Femur (tissue), 1 donor: ENCODE data around the gene ELOF1.

Experiments
- DNase-seq: peaks from one replicate; pipeline ENCODE4 v3.0.0-alpha.2; 2017

ELOF1 gene

DNA sequence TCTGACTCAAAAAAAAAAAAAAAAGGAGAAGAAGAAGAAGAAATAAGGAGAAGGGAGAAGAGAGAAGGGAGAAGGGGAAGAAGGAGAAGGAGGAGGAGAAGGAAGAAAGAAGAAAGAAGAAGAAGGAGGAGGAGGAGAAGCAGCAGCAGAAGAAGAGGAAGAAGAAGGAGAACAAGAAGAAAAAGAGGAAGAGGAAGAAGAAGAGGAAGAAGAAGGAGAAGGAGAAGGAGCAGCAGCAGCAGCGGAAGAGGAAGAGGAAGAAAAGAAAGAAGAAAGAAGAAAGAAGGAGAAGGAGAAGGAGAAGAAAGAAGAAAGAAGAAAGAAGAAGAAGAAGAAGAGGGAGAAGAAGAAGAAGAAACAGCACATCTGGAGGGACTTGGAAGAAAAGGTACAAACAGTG is 24.5 kb downstream of the ELOF1 start:
- no peak for DNase-seq

DNA sequence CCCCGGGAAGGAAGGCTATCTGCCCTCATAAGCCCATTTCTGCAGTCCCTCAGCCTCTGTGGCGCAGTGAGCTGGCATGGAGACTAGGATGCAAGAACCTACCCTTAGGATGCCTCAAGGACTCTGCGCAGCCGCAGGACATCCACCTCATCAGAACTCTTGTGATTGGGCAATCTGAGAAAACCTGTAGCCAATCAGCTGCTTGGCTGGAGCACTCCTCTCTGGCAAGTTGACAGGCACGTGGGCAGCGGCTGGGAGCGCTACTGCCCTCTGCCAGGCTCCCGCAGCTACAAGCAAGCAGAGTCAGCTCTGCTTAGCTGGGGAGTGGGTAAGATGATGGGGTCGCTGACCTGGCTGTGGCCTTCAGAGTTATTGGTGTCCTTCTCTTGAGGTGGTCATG is 28.6 kb downstream of the ELOF1 start:
- peak; percentile 80 for DNase-seq

DNA sequence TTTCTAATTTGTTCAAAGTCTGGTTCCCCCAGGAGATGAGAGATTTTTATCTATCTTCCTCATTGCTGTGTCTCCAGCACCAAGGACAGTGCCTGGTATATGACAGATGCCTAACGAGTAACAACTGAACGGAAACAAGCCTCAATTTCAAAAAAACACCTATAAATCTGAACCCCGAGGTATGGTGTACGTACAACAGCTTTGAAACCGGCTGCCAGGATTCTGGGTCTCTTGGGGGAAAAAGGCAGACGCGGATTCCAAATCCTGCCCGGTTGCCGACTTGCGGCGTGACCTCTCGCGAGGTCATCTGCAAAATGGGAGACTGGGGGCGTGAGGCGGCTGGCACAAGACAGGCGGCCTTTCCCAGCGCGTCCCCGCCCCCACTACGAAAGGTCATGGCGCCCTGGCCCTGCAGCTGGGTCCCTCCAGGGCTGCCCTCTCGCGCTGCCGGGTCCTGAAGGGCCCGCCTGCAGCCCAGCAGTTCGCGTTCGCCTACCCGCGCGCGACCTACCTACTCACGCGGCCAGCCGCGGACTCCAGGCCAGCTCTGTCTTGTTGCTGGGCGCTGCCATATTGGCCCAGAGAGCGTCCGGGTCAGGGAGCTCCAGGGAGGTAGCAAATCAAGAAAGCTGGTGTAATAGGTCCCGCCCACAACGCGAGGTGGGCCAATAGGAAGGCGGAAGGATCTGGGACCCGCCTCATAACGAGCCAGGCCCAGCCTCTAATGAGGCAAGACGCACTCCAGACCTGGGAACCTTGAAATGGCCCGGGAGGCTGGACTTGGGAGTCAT is 30.3 kb downstream of the ELOF1 start, which contains the start of gene ECSIT:
Gene ECSIT (minus strand): TSS at position 584 of the 791 bp plus-strand sequence. CDS start 9,964 bp downstream, outside the sequence.
- peak; percentile 98 for DNase-seq

DNA sequence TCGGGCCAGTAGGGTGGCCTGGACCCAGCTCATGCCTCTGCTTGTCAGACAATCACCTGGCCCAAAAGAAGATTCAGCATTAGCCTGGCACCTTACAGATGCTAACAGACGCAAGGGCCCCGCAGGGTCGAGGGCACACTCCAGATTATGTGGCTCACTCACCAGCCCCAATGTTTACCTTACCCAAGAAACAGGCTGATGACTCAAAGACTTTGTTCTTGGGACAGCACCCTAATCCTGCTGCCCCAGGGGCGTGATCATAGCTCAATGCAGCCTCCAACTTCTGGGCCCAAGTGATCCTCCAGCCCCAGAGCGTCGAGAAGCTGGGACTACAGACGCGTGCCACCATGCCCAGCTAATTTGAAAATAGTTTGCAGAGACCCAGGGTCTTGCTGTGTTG is 39.9 kb downstream of the ELOF1 start:
- DNase-seq: no peak

DNA sequence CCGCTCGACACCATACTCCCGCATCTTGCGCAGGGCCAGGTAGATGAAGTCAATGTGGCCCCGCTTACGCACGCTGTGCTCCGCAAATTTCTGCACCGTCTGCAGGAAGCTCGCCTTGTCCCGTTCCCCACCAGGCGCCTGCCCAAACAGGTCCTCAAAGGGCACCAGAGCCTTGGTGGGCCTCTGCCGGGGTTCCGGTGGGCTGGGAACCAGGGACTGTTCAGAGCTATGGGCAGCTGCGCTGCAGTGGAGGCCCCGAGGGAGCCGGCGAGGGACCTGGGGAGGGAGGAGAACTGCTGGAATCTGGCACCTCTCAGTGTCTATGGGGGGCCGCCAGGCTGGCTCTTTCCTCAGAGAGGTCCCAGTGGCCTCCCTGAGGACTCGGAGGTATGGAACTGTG is 45.1 kb downstream of the ELOF1 start:
- no peak for DNase-seq

DNA sequence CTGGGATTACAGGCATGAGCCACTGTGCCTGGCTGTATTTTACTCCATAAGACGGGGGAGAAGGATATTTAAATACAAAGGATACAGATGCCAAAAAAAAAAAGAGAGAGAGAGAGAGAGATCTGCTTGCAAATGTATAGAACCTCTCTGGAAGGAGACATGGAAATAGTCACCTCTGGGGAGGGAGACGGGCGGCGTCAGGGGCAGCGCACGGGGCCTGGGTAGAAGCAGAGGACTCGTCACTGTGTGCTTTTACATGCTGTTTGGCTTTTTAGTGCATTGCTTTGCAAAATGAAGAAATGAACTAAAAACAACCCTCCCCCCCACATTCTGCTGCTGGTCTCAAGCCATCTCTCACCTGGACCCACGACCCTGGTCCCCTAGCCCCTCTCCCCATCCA is 48.6 kb downstream of the ELOF1 start:
- DNase-seq: no peak

DNA sequence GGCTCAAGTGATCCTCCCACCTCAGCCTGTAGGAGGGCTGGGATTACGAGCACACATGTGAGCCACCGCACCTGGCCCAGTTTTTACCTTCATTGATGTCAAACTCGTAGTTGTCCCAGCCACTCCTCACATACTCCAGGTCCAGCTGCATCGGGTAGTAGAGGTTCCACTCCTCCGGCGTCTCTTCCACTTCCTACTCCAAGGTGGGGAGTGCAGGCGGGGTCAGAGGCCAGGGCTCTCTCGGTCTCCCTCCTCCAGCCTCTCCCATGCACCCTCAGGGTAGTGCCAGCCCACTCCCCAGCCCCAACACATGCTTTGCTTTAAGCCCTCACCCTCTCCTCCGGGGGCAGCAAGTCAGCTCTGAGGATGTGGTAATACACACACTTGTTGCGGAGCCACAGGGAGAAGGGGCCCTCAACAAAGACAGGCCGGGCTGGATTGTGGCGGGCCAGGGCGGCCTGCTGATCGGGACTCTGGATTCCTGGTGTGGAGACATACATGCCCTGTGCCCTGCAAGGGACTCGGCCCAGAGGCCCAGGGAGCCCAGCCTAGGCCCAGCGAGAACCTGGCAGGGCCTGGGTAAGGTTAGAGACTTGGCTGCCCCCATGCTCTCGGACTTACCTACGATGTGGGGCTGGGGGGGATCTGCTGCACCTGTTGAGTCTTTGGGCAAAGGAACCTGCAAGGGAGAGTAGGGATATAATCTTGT is 51.5 kb downstream of the ELOF1 start:
- no peak for DNase-seq

DNA sequence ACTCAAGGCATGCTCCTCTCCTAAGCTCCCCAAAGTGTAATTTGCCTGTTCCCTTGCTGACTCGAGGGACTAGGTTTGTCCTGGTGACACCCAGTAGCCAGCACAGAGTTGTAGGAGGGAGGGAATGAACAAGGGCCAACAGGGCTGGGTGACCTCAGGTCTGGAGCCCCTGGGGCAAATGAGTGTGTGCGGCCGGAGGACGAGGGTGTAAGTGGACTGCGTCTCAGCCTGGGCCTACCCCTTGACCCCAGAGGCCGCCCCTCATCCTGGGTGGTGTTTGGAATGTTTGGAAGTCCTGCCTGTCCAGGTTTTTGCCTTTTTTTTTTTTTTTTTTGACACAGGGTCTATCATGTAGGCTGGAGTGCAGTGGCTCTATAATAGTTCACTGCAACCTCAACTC is 52.1 kb downstream of the ELOF1 start:
- DNase-seq: no peak

DNA sequence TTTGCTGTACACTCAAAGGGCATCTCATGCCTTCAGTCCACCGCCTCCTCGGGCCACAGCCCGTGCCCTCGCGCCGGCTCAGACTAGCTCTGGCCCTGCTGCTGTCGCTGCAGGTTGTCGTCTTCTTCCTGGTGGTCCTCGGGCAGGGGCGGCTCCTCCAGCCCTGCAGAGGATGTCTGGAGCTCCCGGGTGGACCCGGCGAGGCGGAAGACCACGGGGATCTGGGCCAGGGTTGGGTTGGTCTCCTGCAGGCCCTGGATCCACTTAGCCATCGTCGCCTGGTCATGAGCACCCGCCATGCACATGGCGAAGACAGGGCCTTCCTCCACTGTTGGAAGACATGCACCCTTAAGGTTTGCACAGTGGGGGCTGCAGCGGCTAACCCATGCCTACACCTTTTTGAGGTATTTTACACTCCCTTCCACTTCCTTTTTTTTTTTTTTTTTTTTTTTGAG is 52.9 kb downstream of the ELOF1 start:
- no peak for DNase-seq

DNA sequence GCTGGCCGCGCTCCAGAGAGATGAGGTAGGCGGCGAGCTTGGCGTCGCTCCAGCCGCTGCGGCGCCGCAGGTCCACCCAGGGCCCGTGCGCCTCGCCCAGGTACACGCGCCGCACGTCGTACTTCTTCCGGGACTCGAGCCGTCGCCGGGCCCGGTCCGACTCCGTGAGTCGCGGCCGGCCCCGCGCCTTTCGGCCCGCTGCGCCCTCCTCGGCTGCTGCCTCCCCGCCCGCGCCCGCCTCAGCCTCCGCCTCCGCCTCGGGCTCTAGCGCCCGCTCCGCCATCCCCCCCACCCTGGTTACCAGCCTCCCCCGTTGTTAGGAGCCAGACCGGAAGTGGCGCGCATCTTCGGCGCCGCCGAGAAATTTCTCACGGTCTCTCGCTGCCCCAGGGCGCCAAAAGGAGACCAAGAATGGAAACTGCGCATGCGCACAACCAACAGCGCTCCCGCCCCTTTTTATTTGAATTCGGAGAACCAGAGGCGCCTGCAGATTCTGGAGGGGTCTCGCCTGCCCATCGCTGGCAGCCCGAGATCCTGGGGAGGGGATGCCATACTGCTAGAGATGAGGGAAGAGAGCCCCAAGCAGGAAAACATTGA is 53.4 kb downstream of the ELOF1 start, which contains the start of gene ZNF653:
Gene ZNF653 (minus strand): TSS at position 336 of the 597 bp plus-strand sequence. CDS start 53 bp downstream, at position 283.
- peak; percentile 98 for DNase-seq

DNA sequence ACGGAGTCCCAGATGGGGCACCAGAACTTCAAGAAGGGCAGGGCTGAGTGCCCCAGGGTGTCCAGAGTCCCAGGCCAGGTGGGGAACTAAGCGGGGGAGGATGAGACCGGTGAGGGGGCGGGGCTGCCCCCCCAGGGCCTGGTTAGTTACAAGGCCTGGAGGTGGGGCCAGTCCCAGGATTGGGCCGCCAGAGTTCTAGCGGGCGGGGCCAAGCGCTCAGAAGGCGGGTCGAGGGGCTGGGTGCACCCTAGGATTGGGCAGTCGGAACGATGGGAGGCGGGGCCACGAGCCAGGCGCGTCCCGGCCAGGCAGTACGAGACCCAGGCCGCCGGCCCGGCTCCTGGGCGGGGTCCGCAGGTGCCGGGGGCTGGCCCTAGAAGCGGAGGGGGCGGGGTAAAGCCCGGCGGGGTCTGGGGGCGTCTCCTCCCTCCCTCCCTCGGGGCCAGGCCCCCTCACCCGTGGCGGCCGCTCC is 54.0 kb downstream of the ELOF1 start:
- peak; percentile 97 for DNase-seq

DNA sequence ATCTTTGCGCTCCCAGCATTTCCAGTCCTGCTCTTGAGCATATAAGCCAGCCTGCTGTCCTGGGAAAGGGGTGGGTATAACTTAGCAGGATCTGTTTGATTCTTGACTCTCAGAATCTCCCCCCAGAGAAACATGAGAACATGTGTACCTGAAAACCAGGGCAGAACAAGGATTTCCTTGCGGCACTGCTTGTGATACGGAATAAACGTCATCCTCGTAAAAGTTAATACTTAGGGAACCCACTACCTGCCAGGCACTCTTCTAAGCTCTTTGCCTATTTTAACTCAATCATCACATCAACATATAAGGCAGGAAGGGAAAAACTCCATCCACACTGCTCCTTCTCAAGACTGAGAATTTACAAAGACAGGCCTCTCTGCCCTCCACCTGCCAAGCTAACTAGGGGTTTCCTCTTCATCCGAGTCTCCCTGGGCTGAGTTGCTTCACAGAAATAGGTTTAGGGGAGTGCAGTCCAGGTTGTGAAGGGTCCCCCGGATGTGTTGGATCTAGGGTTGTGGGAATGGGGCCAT is 54.5 kb downstream of the ELOF1 start:
- no peak for DNase-seq
